ENCODE data around the gene NCK2. TPM values are rescaled to one million over a fixed set of nuclear protein-coding genes. Genes with fewer than 3 reads are reported as not detected.

NCK2 gene
- total RNA-seq, 2 donors from 2014 or later = 41.0 to 50.0 TPM

DNA sequence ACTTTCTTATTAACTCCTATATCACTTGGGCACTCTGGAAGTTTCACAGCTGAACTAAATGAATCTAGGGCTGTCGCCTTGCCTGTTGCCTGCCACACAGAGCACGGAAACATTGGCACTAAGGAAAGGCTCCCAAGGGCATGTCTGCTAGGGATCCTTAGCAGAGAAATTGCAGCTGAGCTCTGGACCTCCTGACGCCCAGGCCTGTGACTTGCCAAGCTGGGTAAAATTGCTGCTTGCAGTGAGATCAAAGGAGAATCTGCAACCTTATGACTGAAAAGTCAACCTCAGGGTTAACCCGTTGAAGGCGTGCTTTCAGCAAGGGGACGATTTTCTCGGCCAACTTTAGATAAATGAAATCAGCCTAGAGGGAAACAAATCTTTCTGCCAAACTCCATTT, 189.8 kb downstream of the NCK2 start:
- Histone ChIP-seq H3K27ac (no peak overlapping the region), H3K4me3 (no peak overlapping the region), H3K9me3 (no peaks in the 10 kb centered on the region), H3K27me3 (replicated peaks; ENCODE audit: insufficient read depth) (no peaks in the 10 kb centered on the region), H3K4me1 (ENCODE audit: control insufficient read depth in 1 of 2, low read depth in 2 of 2) (peaks cover 3 to 17% of the 10 kb centered on the region in 2 donors), H3K36me3 (no peaks in the 10 kb centered on the region)
- TF ChIP-seq, protein P1, sequence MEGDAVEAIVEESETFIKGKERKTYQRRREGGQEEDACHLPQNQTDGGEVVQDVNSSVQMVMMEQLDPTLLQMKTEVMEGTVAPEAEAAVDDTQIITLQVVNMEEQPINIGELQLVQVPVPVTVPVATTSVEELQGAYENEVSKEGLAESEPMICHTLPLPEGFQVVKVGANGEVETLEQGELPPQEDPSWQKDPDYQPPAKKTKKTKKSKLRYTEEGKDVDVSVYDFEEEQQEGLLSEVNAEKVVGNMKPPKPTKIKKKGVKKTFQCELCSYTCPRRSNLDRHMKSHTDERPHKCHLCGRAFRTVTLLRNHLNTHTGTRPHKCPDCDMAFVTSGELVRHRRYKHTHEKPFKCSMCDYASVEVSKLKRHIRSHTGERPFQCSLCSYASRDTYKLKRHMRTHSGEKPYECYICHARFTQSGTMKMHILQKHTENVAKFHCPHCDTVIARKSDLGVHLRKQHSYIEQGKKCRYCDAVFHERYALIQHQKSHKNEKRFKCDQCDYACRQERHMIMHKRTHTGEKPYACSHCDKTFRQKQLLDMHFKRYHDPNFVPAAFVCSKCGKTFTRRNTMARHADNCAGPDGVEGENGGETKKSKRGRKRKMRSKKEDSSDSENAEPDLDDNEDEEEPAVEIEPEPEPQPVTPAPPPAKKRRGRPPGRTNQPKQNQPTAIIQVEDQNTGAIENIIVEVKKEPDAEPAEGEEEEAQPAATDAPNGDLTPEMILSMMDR (IDR thresholded peaks at IDR 0.05) = no peak
- DNase-seq (ENCODE audit: low spot score) (no peak), ATAC-seq (ENCODE audit: insufficient number of reproducible peaks, low FRiP score, low read depth) (no peak)

DNA sequence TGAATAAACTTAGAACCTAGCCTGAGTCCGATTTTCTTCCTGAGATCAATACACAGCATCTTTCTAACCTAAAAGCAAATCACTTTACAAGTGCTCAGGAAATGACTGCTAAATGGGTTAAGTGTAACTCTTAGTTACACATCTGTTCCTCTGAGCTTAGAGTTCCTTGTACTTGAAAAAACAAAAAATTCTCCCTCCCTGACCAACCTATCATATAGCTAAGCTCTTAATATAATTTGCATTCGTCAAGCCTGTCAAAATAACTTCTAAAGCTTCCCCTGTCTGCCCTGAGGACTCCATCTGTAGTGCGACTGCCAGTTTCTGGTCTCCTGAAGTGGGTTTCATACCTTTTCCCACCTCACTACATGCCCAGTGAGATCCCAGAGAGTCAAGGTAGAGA, 190.4 kb downstream of the NCK2 start:
- Histone ChIP-seq H3K4me3 (no peak overlapping the region), H3K9me3 (no peaks in the 10 kb centered on the region), H3K36me3 (no peaks in the 10 kb centered on the region), H3K4me1 (ENCODE audit: control insufficient read depth in 1 of 2, low read depth in 2 of 2) (peaks cover 3 to 17% of the 10 kb centered on the region in 2 donors), H3K27me3 (replicated peaks; ENCODE audit: insufficient read depth) (no peaks in the 10 kb centered on the region), H3K27ac (no peak overlapping the region)
- DNase-seq (ENCODE audit: low spot score) = no peak
- ATAC-seq (ENCODE audit: insufficient number of reproducible peaks, low FRiP score, low read depth) = no peak
- TF ChIP-seq, protein P1 (IDR thresholded peaks at IDR 0.05) = no peak

DNA sequence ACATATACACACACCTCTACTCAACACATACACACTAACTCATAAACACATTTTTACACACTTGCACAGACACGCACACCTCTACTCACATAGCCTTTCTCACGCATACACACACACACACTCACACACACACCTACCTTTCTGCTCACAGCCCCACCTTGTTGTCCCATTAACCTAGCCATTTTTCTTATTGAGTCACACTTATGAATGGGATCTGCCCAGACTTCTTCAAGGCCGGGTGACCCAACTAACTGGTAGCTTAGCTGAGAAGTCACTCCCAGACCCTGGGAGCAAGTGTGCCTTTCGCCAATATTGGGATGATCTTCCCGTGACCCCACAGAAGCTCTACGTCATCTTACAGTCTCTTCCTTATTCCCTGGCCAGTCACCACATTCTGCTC, 192.2 kb downstream of the NCK2 start:
- H3K36me3 ChIP-seq = no peaks in the 10 kb centered on the region
- H3K4me3 ChIP-seq = no peak overlapping the region
- ATAC-seq (ENCODE audit: insufficient number of reproducible peaks, low FRiP score, low read depth) (no peak), DNase-seq (ENCODE audit: low spot score) (no peak)
- no peaks in the 10 kb centered on the region for H3K27me3 ChIP-seq (replicated peaks; ENCODE audit: insufficient read depth)
- H3K27ac ChIP-seq = no peak overlapping the region
- no peaks in the 10 kb centered on the region for H3K9me3 ChIP-seq
- TF ChIP-seq, protein P1 (IDR thresholded peaks at IDR 0.05) = no peak
- peaks cover 3 to 17% of the 10 kb centered on the region in 2 donors for H3K4me1 ChIP-seq (ENCODE audit: control insufficient read depth in 1 of 2, low read depth in 2 of 2)

DNA sequence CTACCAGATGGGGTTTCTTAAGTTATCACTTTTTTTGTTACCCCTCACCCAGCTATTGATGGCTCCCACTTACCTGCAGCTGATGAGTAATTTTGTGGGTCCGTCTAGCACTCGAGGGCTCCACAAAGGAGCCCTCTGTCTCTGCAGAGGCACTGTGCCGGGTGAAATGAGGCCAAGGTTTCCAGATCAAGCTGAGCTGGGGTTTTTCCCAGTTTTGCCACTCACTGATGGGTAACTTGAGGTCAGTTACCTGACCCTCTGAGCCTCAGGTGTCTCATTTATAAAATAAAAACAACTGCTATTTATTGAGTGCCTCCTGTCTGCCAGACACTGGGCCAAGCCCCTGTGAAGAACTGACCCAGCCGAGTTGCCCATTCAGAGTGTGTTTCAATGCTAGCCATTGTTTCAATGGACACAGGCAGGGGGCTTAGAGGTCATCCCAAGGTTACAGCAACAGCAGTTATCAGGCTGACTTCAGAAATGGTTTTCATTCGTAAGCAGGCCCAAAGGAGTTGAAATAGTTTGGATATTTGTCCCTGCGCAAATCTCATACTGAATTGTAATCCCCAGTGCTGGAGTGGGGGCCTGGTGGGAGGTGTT, 192.9 kb downstream of the NCK2 start:
- no peak for ATAC-seq (ENCODE audit: insufficient number of reproducible peaks, low FRiP score, low read depth)
- no peaks in the 10 kb centered on the region for H3K36me3 ChIP-seq
- DNase-seq (ENCODE audit: low spot score) = no peak
- no peaks in the 10 kb centered on the region for H3K9me3 ChIP-seq
- TF ChIP-seq, protein P1 (IDR thresholded peaks at IDR 0.05) = no peak
- H3K27me3 ChIP-seq (replicated peaks; ENCODE audit: insufficient read depth) = no peaks in the 10 kb centered on the region
- H3K4me3 ChIP-seq = no peak overlapping the region
- H3K27ac ChIP-seq = no peak overlapping the region
- peaks cover 3 to 17% of the 10 kb centered on the region in 2 donors for H3K4me1 ChIP-seq (ENCODE audit: control insufficient read depth in 1 of 2, low read depth in 2 of 2)
